Osteoblast (primary cell): Measurements from ENCODE around the gene TCF7L1. TPM values are rescaled to one million over a fixed set of nuclear protein-coding genes. Genes with fewer than 3 reads are reported as not detected.

Experiments used
- DNase-seq: peaks from one replicate; pipeline ENCODE4 v3.0.0; 2011; ENCODE audit warnings: low spot score, mixed read lengths; ENCODE audit not compliant: insufficient read length; ENCODE audit errors: missing footprints
- H2AFZ ChIP-seq: 2 replicates; pipeline ENCODE4 v1.6.0; 2011; ENCODE audit warnings: mild to moderate bottlenecking, low read length
- H3K27ac ChIP-seq: 2 replicates; pipeline ENCODE4 v1.5.1; 2011; ENCODE audit warnings: mild to moderate bottlenecking, low read depth, low read length, moderate library complexity
- H3K27me3 ChIP-seq: 2 replicates; pipeline ENCODE4 v1.6.0; 2012; ENCODE audit warnings: mild to moderate bottlenecking, control low read depth, inconsistent platforms, low read length, moderate library complexity; ENCODE audit not compliant: insufficient read depth
- H3K36me3 ChIP-seq: 2 replicates; pipeline ENCODE4 v1.5.1; 2011; ENCODE audit warnings: mild to moderate bottlenecking, low read length, control low read depth, moderate library complexity; ENCODE audit not compliant: insufficient read depth
- H3K4me1 ChIP-seq: 2 replicates; pipeline ENCODE4 v1.5.1; 2011; ENCODE audit warnings: mild to moderate bottlenecking, low read length, control low read depth, moderate library complexity; ENCODE audit not compliant: insufficient read depth
- H3K4me2 ChIP-seq: 2 replicates; pipeline ENCODE4 v1.6.0; 2011; ENCODE audit warnings: mild to moderate bottlenecking, low read length; ENCODE audit not compliant: insufficient read depth
- H3K4me3 ChIP-seq: fragments of 200-600 bp; sonication (generic); 3 replicates; pipeline ENCODE4 v1.5.1; 2012; ENCODE audit warnings: mild to moderate bottlenecking, low read length, inconsistent platforms; ENCODE audit not compliant: insufficient read depth
- H3K79me2 ChIP-seq: 2 replicates; pipeline ENCODE4 v1.6.0; 2012; ENCODE audit warnings: mild to moderate bottlenecking, low read length, control low read depth, inconsistent platforms; ENCODE audit not compliant: insufficient read depth
- H3K9me3 ChIP-seq: 2 replicates; pipeline ENCODE4 v1.5.1; 2011; ENCODE audit warnings: low read depth, low read length, control low read depth
- H4K20me1 ChIP-seq: 2 replicates; pipeline ENCODE4 v1.6.0; 2012; ENCODE audit warnings: mild to moderate bottlenecking, low read length, control low read depth; ENCODE audit not compliant: insufficient read depth
- CTCF ChIP-seq: IDR thresholded peaks from 2 replicates; pipeline ENCODE4 v1.5.1; 2011; ENCODE audit warnings: mild to moderate bottlenecking, low read depth, low read length, moderate library complexity; ENCODE audit errors: extremely low read depth
- total RNA-seq: library from RNA; depleted of rRNA; stranded (reverse); fragments of >200 nt; gene quantifications from 2 replicates; pipeline ENCODE4 v1.2.3, GENCODE V29; 2012

The TCF7L1 gene
- total RNA-seq, 1 donor, result 2.5 TPM

DNA sequence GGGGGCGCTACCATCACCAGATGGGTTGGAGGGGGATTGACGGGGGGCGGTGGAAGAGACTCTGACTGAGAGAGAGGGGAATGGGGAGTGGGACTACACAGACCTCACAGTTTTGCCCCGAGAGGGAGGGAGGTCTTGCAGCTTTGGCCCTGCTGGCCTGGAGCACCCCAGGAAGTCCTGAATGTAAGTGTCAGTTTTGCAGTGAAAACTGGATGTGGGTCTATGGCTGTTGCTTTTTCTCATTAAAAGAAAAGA lies 2.4 kb downstream of the TCF7L1 start:
- Histone ChIP-seq H3K4me1 (peaks cover 8% of the 10 kb centered on the region), H3K79me2 (peaks cover 52% of the 10 kb centered on the region), H3K9me3 (no peaks in the 10 kb centered on the region), H3K4me2 (no peak overlapping the region), H3K36me3 (no peaks in the 10 kb centered on the region), H3K27ac (no peak overlapping the region), H3K4me3 (no peak overlapping the region), H4K20me1 (peaks cover 19% of the 10 kb centered on the region), H2AFZ (no peak overlapping the region), H3K27me3 (no peaks in the 10 kb centered on the region)
- no peak for DNase-seq
- no peak for TF ChIP-seq CTCF

DNA sequence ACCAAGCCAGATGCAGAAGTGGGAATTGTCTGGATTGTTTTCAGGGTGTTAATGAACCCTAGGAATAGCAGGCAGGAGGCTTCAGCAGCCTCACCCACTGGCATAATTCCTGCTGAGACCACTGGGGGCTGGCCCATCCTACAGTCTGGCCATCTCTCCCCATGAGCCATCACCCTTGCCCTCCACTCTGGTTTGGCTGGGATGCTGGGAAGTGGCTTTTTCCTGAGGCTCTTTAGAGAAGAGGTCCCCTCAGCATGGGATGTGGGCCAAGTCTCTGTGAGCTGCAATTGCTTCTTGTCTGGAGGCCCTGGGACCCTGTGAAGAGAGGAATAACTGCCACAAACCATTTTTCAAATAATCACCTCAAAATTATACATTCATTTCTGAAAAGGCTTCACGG lies 4.0 kb downstream of the TCF7L1 start:
- no peak for TF ChIP-seq CTCF
- H3K36me3 ChIP-seq, result no peaks in the 10 kb centered on the region
- no peak overlapping the region for H3K27ac ChIP-seq
- H2AFZ ChIP-seq, result no peak overlapping the region
- H4K20me1 ChIP-seq, result peaks cover 19% of the 10 kb centered on the region
- H3K4me1 ChIP-seq, result peaks cover 8% of the 10 kb centered on the region
- peak; percentile 17 for DNase-seq
- no peaks in the 10 kb centered on the region for H3K27me3 ChIP-seq
- peaks cover 62% of the 10 kb centered on the region for H3K79me2 ChIP-seq
- no peaks in the 10 kb centered on the region for H3K9me3 ChIP-seq
- H3K4me3 ChIP-seq, result no peak overlapping the region
- H3K4me2 ChIP-seq, result no peak overlapping the region

- Histone ChIP-seq H3K9me3 (no peaks in the 10 kb centered on the region), H3K4me3 (no peak overlapping the region), H3K27me3 (no peaks in the 10 kb centered on the region), H3K27ac (no peak overlapping the region), H2AFZ (no peak overlapping the region), H4K20me1 (peaks cover 3% of the 10 kb centered on the region), H3K79me2 (peaks cover 64% of the 10 kb centered on the region), H3K4me2 (no peak overlapping the region), H3K4me1 (no peaks in the 10 kb centered on the region), H3K36me3 (no peaks in the 10 kb centered on the region)
- DNase-seq, result no peak
- TF ChIP-seq CTCF, result no peak
Observed at GRCh38 chr2:85143463-85144082, 10.4 kb downstream of the TCF7L1 start.

DNA sequence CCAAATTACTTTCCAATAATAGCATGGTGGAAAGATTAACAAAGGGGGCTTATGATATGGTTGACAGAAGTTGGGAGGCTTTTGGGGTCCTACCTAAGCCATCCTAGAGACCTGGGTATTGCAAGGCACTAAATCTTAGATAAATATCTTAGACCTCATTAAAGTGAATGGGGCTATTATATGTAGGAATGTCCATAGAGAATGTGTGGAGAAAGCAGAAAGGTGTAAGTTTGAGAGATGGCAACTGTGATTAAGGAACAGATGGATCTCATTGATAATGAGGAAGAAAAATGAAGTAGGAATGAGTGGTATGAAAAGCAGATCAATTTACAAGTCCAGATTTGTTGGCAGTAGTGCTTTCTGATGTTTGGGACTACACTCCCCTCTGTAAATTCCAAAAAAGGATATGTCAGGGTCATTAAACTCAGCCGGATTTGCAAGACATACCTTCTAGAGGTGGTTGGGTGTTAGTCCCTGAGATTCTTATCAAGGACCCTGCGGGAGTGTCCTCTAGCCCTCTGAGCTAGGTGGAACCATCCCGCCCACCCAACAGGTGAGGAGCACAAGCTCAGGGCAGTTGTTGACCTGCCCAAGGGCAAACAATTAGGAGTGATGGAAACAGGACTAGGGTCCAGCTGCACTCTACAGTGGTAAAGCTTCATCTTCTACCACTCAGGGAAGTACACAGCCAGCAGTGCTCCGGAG lies 12.1 kb downstream of the TCF7L1 start:
- Histone ChIP-seq H3K79me2 (peaks cover 52% of the 10 kb centered on the region), H4K20me1 (no peaks in the 10 kb centered on the region), H3K4me2 (no peak overlapping the region), H3K4me1 (no peaks in the 10 kb centered on the region), H3K27ac (no peak overlapping the region), H3K4me3 (no peak overlapping the region), H3K9me3 (no peaks in the 10 kb centered on the region), H3K27me3 (no peaks in the 10 kb centered on the region), H3K36me3 (no peaks in the 10 kb centered on the region), H2AFZ (no peak overlapping the region)
- peak; percentile 10 for DNase-seq
- TF ChIP-seq CTCF, result no peak
